SK-N-SH (cell line): ENCODE measurements around the gene SRXN1. TPM values are rescaled to one million over a fixed set of nuclear protein-coding genes. Genes with fewer than 3 reads are reported as not detected.

Source experiments
- CTCF ChIA-PET: fragments of 300-600, 350-600 bp; formaldehyde crosslinking; extraction: SDS; loops from one replicate; lab custom pipeline; 2021; lab: Yijun Ruan, JAX
- POLR2A ChIA-PET: fragments of 350-600 bp; sonication (Branson Sonifier 250); formaldehyde crosslinking; extraction: SDS; loops from one replicate; lab custom pipeline; 2020; ENCODE audit warnings: antibody characterized with exemption, inconsistent platforms; lab: Yijun Ruan, JAX
- DNase-seq: peaks from one replicate; pipeline ENCODE4 v3.0.0; 2012
- H2AFZ ChIP-seq: fragments of 200-600 bp; sonication (generic); 2 replicates; pipeline ENCODE4 v1.8.1; 2016; ENCODE audit warnings: antibody characterized with exemption, mild to moderate bottlenecking, low read depth
- H3F3A ChIP-seq: fragments of 200-600 bp; sonication (generic); replicated peaks from 2 replicates; pipeline ENCODE3; 2016; ENCODE audit warnings: antibody characterized with exemption, mild to moderate bottlenecking; ENCODE audit not compliant: insufficient read depth
- H3K27ac ChIP-seq, 2 experiments: fragments of 200-500 bp in 1 of 2; fragments of 200-600 bp in 1 of 2; sonication (Bioruptor generic) in 1 of 2; sonication (generic), shearing (Covaris generic) in 1 of 2; 2 replicates each; pipeline versions ENCODE4 v1.5.1 to v1.6.1; 2014 to 2016; ENCODE audit warnings: low read depth in 2 of 2, inconsistent platforms in 1 of 2, low read length in 1 of 2, mild to moderate bottlenecking in 1 of 2, mixed read lengths in 1 of 2
- H3K27me3 ChIP-seq: fragments of 200-600 bp; sonication (generic), shearing (Covaris generic); 2 replicates; pipeline ENCODE4 v1.6.1; 2016; ENCODE audit warnings: mixed run types; ENCODE audit not compliant: insufficient read depth
- H3K36me3 ChIP-seq, 2 experiments: fragments of 200-500 bp in 1 of 2; fragments of 200-600 bp in 1 of 2; sonication (Bioruptor generic) in 1 of 2; sonication (generic) in 1 of 2; replicated peaks in 1 of 2; 2 replicates each; pipeline versions ENCODE3 to v1.5.1; 2014 to 2016; ENCODE audit warnings: low read length in 1 of 2, mild to moderate bottlenecking in 1 of 2; ENCODE audit not compliant: insufficient read depth in 2 of 2, control insufficient read depth in 1 of 2
- H3K4me1 ChIP-seq, 2 experiments: fragments of 200-500 bp in 1 of 2; fragments of 200-600 bp in 1 of 2; sonication (Bioruptor generic) in 1 of 2; sonication (generic), shearing (Covaris generic) in 1 of 2; 2 replicates each; pipeline versions ENCODE4 v1.5.1 to v1.6.1; 2014 to 2016; ENCODE audit warnings: low read depth in 1 of 2, low read length in 1 of 2, mixed run types in 1 of 2; ENCODE audit not compliant: insufficient read depth in 2 of 2, control insufficient read depth in 1 of 2
- H3K4me2 ChIP-seq: fragments of 200-600 bp; sonication (generic), shearing (Covaris generic); 2 replicates; pipeline ENCODE4 v1.6.1; 2017; ENCODE audit warnings: mixed run types
- H3K4me3 ChIP-seq, 2 experiments: fragments of 200-500 bp in 1 of 2; fragments of 200-600 bp in 1 of 2; sonication (Bioruptor generic) in 1 of 2; sonication (generic), shearing (Covaris generic) in 1 of 2; 2 replicates each; pipeline versions ENCODE4 v1.5.1 to v1.8.1; 2014 to 2016; ENCODE audit warnings: low read depth in 2 of 2, inconsistent platforms in 1 of 2, low read length in 1 of 2, mild to moderate bottlenecking in 1 of 2, mixed read lengths in 1 of 2, moderate library complexity in 1 of 2
- H3K79me2 ChIP-seq: fragments of 200-600 bp; sonication (generic); 2 replicates; pipeline ENCODE4 v1.8.1; 2017; ENCODE audit warnings: mild to moderate bottlenecking; ENCODE audit not compliant: insufficient read depth
- H3K9ac ChIP-seq: fragments of 200-600 bp; sonication (generic); 2 replicates; pipeline ENCODE4 v1.6.1; 2017; ENCODE audit warnings: mixed run types
- H3K9me2 ChIP-seq: fragments of 200-600 bp; sonication (generic); 2 replicates; pipeline ENCODE4 v1.6.1; 2017; ENCODE audit warnings: mixed run types
- H3K9me3 ChIP-seq: fragments of 200-600 bp; sonication (generic); 2 replicates; pipeline ENCODE4 v1.6.1; 2017; ENCODE audit warnings: mixed run types, mild to moderate bottlenecking, moderate library complexity
- H4K20me1 ChIP-seq: fragments of 200-600 bp; sonication (generic); 2 replicates; pipeline ENCODE4 v1.6.1; 2017; ENCODE audit warnings: mild to moderate bottlenecking, mixed run types; ENCODE audit not compliant: insufficient read depth
- ELF1 ChIP-seq: IDR thresholded peaks from 2 replicates; pipeline ENCODE4 v1.4.0; 2012
- EZH2phosphoT487 ChIP-seq: fragments of 200-600 bp; sonication (generic); IDR thresholded peaks from 2 replicates; pipeline ENCODE4 v1.6.1; 2017; ENCODE audit warnings: low read depth, mixed run types, mild to moderate bottlenecking, antibody characterized with exemption, moderate library complexity, borderline replicate concordance
- FOXJ3 ChIP-seq: sonication (generic); formaldehyde crosslinking; IDR thresholded peaks from 2 replicates; pipeline ENCODE4 v1.5.1; 2020; ENCODE audit warnings: mild to moderate bottlenecking, missing genetic modification reagents
- FOXM1 ChIP-seq: IDR thresholded peaks from 2 replicates; pipeline ENCODE4 v1.4.0; 2012; ENCODE audit warnings: low read depth, mild to moderate bottlenecking
- GATA2 ChIP-seq: sonication (generic); formaldehyde crosslinking; IDR thresholded peaks from 2 replicates; pipeline ENCODE4 v1.5.0; 2020; ENCODE audit warnings: mild to moderate bottlenecking, missing genetic modification reagents
- JUND ChIP-seq: IDR thresholded peaks from 2 replicates; pipeline ENCODE4 v1.4.0; 2012
- NFIC ChIP-seq: IDR thresholded peaks from 2 replicates; pipeline ENCODE4 v1.4.0; 2012; ENCODE audit warnings: borderline replicate concordance
- NRF1 ChIP-seq: IDR thresholded peaks from 2 replicates; pipeline ENCODE4 v1.6.1; 2012; ENCODE audit warnings: low read depth, mild to moderate bottlenecking, low read length
- POLR2AphosphoS5 ChIP-seq: IDR thresholded peaks from 2 replicates; pipeline ENCODE4 v1.6.1; 2012; ENCODE audit warnings: low read depth, low read length
- RCOR1 ChIP-seq: fragments of 150-350 bp; IDR thresholded peaks from 2 replicates; pipeline ENCODE4 v1.6.1; 2017; ENCODE audit warnings: antibody characterized with exemption, low read length
- RXRA ChIP-seq: IDR thresholded peaks from 2 replicates; pipeline ENCODE4 v1.4.0; 2012; ENCODE audit warnings: low read depth, mild to moderate bottlenecking, borderline replicate concordance
- SIN3A ChIP-seq: IDR thresholded peaks from 2 replicates; pipeline ENCODE4 v1.6.1; 2012; ENCODE audit warnings: low read depth, mild to moderate bottlenecking, low read length, moderate library complexity, borderline replicate concordance
- TAF1 ChIP-seq: IDR thresholded peaks from 2 replicates; pipeline ENCODE4 v1.6.1; 2012; ENCODE audit warnings: low read depth, mild to moderate bottlenecking, low read length, moderate library complexity, borderline replicate concordance
- TEAD4 ChIP-seq: IDR thresholded peaks from 2 replicates; pipeline ENCODE4 v1.4.0; 2012; ENCODE audit warnings: mild to moderate bottlenecking, borderline replicate concordance; ENCODE audit not compliant: insufficient read depth
- YY1 ChIP-seq: IDR thresholded peaks from 2 replicates; pipeline ENCODE4 v1.4.0; 2012; ENCODE audit warnings: low read depth, mild to moderate bottlenecking
- WGBS: methylation state at CpG from one replicate; pipeline ENCODE4 v1.1.6; 2017; ENCODE audit warnings: low lambda C conversion rate; 5-methylcytosine and 5-hydroxymethylcytosine counted together
- polyA plus RNA-seq, 3 experiments: library from polyadenylated mRNA; depleted of rRNA; stranded (reverse); fragments of >200 nt; gene quantifications; 2 replicates each; pipeline ENCODE4 v1.2.3, GENCODE V29; 2012
- TF ChIP-seq, protein P1 (sequence below): fragments of 200-600 bp; sonication (generic); IDR thresholded peaks from 2 replicates; pipeline ENCODE4 v1.6.1; 2017; ENCODE audit warnings: antibody characterized with exemption, mild to moderate bottlenecking, moderate library complexity
- TF ChIP-seq, protein P2 (sequence below): IDR thresholded peaks from 2 replicates; pipeline ENCODE4 v1.6.1; 2012; ENCODE audit warnings: mild to moderate bottlenecking, low read depth, low read length, moderate library complexity
- TF ChIP-seq, protein P3 (sequence below): IDR thresholded peaks from 2 replicates; pipeline ENCODE4 v1.4.0; 2012; ENCODE audit warnings: low read depth, borderline replicate concordance
- TF ChIP-seq, protein P4 (sequence below): fragments of 150-350 bp; IDR thresholded peaks from 2 replicates; pipeline ENCODE4 v1.6.1; 2016; ENCODE audit warnings: mild to moderate bottlenecking, low read depth, low read length
- TF ChIP-seq, protein P5 (sequence below): IDR thresholded peaks from 2 replicates; pipeline ENCODE4; 2012

The SRXN1 gene
- polyA plus RNA-seq, 1 of the 3 experiments (the other 2 are of a cell fraction) = 26.2 TPM

DNA sequence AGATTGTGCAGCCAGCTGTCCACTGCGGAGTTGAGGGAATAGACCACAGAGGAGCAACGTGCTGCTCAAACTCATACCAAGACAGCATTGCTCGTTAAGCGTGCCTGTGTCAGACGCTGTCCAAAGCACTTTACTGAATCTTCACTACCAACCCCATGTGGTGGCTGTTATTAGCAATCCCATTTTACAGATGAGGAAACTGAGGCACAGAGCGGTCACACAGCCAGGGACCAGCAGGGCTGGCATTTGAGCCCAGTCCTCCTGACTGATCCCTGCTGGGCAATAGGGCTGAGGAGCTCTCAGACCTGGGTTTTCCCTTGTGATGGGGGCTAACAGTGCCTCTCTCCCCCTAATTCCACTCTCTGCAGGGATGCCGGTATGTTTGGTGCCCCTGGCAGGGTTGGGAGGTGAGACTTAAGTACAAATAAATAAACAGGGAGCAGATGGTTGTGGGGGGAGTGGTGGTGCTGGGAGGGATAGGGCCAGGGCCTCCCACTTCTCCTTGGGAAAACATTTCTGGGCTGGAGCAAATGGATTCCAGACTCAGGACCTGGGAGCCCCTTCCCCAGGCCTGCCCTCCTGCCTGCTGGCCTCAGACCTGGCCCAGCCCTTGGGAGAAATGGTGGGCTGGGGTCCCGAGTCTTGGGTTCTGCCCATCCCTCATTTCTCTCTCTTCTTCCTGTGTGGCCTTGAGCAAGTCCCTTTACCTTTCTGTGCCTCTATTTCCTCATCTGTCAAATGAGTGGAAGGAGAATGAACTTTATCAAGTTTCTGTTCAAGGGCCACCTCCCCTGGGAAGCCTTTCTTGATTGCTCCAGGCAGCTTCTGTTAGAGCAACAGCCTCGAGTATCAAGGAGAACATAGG lies 17.7 kb downstream of the SRXN1 start:
- TF ChIP-seq FOXM1 (no peak), SIN3A (no peak), JUND (no peak), ELF1 (no peak), EZH2phosphoT487 (no peak), NRF1 (no peak), FOXJ3 (CRISPR knock-in tag) (no peak), TAF1 (no peak), RCOR1 (no peak), GATA2 (CRISPR knock-in tag) (no peak), RXRA (no peak), POLR2AphosphoS5 (no peak), TEAD4 (no peak), NFIC (no peak), YY1 (no peak)
- TF ChIP-seq, protein P1, sequence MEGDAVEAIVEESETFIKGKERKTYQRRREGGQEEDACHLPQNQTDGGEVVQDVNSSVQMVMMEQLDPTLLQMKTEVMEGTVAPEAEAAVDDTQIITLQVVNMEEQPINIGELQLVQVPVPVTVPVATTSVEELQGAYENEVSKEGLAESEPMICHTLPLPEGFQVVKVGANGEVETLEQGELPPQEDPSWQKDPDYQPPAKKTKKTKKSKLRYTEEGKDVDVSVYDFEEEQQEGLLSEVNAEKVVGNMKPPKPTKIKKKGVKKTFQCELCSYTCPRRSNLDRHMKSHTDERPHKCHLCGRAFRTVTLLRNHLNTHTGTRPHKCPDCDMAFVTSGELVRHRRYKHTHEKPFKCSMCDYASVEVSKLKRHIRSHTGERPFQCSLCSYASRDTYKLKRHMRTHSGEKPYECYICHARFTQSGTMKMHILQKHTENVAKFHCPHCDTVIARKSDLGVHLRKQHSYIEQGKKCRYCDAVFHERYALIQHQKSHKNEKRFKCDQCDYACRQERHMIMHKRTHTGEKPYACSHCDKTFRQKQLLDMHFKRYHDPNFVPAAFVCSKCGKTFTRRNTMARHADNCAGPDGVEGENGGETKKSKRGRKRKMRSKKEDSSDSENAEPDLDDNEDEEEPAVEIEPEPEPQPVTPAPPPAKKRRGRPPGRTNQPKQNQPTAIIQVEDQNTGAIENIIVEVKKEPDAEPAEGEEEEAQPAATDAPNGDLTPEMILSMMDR = no peak
- TF ChIP-seq, protein P2, sequence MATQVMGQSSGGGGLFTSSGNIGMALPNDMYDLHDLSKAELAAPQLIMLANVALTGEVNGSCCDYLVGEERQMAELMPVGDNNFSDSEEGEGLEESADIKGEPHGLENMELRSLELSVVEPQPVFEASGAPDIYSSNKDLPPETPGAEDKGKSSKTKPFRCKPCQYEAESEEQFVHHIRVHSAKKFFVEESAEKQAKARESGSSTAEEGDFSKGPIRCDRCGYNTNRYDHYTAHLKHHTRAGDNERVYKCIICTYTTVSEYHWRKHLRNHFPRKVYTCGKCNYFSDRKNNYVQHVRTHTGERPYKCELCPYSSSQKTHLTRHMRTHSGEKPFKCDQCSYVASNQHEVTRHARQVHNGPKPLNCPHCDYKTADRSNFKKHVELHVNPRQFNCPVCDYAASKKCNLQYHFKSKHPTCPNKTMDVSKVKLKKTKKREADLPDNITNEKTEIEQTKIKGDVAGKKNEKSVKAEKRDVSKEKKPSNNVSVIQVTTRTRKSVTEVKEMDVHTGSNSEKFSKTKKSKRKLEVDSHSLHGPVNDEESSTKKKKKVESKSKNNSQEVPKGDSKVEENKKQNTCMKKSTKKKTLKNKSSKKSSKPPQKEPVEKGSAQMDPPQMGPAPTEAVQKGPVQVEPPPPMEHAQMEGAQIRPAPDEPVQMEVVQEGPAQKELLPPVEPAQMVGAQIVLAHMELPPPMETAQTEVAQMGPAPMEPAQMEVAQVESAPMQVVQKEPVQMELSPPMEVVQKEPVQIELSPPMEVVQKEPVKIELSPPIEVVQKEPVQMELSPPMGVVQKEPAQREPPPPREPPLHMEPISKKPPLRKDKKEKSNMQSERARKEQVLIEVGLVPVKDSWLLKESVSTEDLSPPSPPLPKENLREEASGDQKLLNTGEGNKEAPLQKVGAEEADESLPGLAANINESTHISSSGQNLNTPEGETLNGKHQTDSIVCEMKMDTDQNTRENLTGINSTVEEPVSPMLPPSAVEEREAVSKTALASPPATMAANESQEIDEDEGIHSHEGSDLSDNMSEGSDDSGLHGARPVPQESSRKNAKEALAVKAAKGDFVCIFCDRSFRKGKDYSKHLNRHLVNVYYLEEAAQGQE = no peak
- TF ChIP-seq, protein P3, sequence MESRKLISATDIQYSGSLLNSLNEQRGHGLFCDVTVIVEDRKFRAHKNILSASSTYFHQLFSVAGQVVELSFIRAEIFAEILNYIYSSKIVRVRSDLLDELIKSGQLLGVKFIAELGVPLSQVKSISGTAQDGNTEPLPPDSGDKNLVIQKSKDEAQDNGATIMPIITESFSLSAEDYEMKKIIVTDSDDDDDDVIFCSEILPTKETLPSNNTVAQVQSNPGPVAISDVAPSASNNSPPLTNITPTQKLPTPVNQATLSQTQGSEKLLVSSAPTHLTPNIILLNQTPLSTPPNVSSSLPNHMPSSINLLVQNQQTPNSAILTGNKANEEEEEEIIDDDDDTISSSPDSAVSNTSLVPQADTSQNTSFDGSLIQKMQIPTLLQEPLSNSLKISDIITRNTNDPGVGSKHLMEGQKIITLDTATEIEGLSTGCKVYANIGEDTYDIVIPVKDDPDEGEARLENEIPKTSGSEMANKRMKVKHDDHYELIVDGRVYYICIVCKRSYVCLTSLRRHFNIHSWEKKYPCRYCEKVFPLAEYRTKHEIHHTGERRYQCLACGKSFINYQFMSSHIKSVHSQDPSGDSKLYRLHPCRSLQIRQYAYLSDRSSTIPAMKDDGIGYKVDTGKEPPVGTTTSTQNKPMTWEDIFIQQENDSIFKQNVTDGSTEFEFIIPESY = no peak
- TF ChIP-seq, protein P4, sequence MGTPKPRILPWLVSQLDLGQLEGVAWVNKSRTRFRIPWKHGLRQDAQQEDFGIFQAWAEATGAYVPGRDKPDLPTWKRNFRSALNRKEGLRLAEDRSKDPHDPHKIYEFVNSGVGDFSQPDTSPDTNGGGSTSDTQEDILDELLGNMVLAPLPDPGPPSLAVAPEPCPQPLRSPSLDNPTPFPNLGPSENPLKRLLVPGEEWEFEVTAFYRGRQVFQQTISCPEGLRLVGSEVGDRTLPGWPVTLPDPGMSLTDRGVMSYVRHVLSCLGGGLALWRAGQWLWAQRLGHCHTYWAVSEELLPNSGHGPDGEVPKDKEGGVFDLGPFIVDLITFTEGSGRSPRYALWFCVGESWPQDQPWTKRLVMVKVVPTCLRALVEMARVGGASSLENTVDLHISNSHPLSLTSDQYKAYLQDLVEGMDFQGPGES = no peak
- TF ChIP-seq, protein P5, sequence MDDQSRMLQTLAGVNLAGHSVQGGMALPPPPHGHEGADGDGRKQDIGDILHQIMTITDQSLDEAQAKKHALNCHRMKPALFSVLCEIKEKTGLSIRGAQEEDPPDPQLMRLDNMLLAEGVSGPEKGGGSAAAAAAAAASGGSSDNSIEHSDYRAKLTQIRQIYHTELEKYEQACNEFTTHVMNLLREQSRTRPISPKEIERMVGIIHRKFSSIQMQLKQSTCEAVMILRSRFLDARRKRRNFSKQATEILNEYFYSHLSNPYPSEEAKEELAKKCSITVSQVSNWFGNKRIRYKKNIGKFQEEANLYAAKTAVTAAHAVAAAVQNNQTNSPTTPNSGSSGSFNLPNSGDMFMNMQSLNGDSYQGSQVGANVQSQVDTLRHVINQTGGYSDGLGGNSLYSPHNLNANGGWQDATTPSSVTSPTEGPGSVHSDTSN = no peak
- Histone ChIP-seq H3K9me3 (no peaks in the 10 kb centered on the region), H4K20me1 (no peaks in the 10 kb centered on the region), H3K9me2 (no peaks in the 10 kb centered on the region), H2AFZ (no peak overlapping the region), H3K79me2 (no peaks in the 10 kb centered on the region), H3K4me2 (no peak overlapping the region), H3F3A (no peaks in the 10 kb centered on the region), H3K4me1 (peaks cover 0 to 7% of the 10 kb centered on the region in 2 experiments; a peak in 1 of 4 replicates), H3K4me3 (no peak overlapping the region), H3K9ac (no peak overlapping the region), H3K27ac (no peak overlapping the region), H3K36me3 (no peaks in the 10 kb centered on the region), H3K27me3 (peaks cover 5% of the 10 kb centered on the region; the same call in 1 of the 2 replicates)
- ChIA-PET CTCF (interaction anchor here (1.0 to 5.0 kb wide), 3 partner anchors 11 to 93 kb away, joined by 3 to 30 read pairs (median 6); no protein-coding TSS in a partner anchor), POLR2A (no interaction called here)
- no peak for DNase-seq
- WGBS = 63% methylated on average over 9 of the region's 9 CpGs
